HG03469 (cell line): Measurements from ENCODE around the gene LGMN.
"Not testable (repeated sequence)": the region's sequence is repeated elsewhere in the genome, so short reads cannot be mapped to it uniquely, and the experiment has no call there.

Source experiments
- ATAC-seq: cut with Tn5 transposase; IDR thresholded peaks from one replicate; pipeline ENCODE4 v1.9.1; 2021; ENCODE audit warnings: mild to moderate bottlenecking, moderate library complexity, moderate number of reproducible peaks; ENCODE audit not compliant: unreplicated experiment

Gene LGMN

DNA sequence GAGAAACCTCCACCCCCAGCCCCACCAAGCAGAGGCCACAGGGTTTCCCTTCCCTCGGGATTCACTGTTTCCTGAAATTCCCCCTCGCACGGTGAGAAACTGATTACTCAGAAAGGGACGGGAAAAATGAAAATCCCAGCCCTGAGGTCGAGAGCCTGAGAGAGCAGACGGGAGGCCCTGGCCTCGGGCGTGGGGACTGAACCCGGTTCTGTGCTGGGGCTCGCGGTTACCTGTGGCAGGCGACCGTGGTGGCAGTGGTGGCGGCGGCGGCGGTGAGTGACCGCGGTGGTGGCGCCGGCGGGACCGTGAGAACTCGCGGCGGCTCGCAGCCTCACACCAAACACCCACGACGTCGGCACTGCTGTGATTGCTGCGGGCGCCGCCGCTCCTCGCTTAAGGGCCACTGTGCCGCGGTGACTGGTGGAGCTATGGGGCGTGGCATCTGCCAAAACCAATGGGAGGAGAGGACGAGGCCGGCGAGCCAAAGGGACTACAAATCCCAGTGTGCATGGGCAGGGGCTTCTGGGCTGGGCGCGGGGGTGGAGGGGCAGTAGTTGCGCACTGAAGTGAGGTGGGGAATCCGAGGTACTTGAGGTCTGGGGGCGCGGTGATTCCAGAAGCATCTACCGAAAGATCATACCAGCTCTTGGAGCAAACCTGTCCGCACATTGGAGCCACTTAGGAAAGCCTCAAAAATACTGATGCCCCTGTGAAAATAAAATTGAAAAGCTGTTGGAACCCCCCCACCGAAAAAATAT, at the start of gene LGMN:
TSS of gene LGMN (minus strand) at position 369 of the 758 bp plus-strand sequence. CDS start 15,841 bp downstream, outside the sequence.
- ATAC-seq, result peak; percentile 51

DNA sequence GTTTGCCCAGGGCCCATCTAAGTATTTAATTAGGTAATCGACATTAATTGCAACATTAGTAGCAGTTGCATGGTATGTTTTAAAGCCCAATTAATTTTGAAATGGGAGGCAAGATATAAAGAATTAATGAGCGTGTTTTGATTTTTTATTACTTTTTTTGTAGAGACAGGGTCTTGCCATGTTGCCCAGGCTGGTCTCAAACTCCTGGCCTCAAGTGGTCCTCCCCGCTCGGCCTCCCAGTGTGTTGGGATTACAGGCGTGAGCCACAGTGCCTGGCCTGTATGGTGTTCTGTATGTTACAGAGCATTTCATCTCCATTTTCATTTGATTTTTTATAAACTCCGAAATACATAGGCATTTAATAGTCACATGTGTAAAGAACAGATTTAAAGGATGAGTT, 46.5 kb upstream of the LGMN start:
- no peak for ATAC-seq

DNA sequence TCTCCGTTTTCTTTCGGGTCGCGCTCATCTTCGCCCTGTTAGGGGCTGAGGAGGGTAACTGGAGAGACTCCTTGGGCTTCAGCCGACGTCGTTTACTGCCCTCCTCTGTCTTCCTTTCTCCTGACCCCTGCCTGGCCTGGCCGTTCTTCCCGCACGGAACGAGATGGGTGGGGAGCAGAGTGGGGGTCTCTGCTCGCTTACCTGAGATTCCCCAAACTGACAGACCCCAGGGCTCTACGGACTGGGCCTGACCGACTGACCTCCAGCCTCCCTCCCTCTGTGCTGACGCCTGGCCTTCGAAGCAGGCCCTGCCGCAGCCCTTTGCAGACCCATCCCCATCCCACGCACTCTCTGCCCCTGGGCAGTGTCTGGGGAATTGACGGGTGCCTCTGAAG, 46.1 kb upstream of the LGMN start:
- no peak for ATAC-seq

DNA sequence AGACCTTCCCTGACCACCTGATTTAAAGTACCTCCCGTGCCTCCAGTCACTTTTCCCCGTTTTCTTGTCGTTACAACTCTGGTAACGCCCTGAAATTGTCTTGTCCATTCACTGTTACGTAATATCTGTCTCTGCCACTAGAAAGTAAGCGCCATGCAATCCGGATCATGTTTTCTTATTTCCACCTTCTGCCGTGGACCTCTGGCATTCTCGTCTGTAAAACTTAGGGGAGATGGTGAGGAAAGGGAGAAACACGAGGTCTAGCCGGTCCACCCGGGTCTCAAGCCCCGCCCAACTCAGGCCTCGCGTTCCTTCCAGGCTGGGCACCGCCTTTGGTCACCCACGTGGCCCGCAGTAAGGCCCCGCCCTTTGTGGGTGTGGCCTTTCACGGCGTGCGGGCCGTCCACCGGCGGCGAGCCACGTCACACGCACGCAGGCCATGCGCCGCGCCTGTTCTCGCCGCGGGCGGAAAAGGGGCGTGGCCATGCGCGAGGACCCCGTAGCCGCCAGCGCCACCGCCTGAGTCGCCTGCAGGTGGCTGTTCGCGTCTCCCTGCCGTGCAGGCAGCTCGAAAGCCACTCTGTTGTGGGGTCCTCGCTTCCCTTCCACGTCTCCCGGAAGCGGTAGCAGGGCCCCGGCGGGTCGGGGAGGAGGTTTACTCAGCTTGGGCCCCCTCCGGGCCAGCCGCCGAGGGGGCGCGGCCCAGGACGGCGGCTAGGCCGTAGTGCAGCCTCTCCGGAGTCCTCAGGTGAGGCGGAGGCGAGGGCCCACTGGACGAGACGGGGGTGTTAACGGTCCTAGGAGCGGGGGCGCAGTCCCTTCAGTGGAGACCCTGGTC, 45.5 kb upstream of the LGMN start, which contains the start of gene GOLGA5:
TSS of gene GOLGA5 (plus strand) at position 597 of the 838 bp plus-strand sequence. CDS start 3,133 bp downstream, outside the sequence.
- peak; percentile 93 for ATAC-seq

DNA sequence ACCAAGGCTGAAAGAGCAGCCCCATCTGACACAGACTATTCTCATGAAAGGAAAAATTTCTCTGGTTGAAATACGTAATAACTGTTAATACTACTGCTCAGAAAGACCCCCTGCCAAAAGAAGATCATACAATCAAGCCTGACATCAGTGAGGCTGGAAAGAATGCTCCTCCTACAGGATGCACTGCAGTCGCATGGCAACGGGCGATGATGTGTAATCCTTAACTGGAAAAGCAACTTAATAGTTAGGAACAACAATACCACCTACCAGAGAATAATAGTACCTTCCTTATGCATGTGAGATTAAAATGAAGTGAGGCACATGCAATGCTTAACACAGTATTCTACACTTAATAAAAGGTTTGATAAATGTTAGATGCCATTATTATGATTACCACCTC, 44.5 kb upstream of the LGMN start:
- ATAC-seq, result no peak

DNA sequence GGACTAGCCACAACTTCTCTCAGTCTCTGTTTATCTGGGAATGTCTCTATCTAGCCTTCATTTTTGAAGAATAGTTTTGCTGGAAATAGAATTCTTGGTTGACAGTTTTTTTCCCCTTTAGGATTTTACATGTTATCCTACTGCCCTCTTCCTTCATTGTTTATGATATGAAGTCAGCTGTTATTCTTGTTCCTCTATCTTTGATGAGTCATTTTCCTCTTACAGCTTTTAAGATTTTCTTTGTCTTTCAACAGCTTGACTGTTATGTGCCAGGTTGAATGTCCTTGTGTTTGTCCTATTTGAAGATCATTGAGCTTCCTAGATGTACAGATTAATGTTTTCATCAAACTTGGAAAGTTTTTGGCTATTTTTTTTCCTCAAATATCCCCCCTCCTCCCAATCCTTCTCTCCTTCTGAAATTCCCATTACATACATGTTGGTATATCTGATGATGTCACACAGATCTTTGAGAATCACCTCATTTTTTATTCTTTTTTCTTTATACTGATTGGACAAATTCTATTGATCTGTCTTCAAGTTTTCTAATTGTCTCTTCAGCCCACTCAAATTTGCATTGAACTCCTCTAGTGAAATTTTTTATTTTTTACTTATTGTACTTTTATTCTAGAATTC, 41.1 kb upstream of the LGMN start:
- ATAC-seq, result no peak

DNA sequence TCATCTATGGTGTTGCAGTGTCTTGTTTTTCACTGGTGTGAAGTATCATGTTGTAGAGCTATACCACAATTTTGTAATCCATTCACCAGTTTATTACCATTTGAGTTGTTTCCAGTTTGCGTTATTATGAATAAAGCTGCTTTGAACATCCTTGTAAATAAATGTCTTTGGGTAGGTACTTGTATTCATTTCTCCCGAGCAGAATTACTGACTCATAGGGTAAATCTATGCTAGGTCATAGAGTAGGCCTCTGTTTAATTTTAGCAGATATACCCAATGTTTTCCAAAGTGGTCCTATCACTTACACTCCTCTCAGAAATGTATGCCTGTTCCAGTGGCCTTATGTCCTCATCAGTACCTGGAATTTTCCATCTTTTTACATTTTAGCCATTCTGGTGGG, 39.1 kb upstream of the LGMN start:
- ATAC-seq, result no peak

DNA sequence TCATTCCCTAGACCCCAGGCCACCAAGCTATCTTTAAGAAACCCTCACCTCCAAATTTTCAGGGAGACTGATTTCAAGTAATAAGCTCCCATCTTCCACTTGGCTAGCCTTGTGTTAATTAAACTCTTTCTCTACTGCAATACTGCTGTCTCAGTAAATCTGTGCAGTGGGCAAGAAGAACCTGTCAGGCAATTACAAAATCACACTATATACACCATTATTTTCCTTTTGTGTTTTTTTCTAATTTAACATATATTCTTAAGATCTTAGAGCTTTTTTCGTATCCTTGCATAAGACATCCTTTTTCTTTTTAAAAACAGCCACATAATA, 38.0 kb upstream of the LGMN start:
- ATAC-seq, result no peak

DNA sequence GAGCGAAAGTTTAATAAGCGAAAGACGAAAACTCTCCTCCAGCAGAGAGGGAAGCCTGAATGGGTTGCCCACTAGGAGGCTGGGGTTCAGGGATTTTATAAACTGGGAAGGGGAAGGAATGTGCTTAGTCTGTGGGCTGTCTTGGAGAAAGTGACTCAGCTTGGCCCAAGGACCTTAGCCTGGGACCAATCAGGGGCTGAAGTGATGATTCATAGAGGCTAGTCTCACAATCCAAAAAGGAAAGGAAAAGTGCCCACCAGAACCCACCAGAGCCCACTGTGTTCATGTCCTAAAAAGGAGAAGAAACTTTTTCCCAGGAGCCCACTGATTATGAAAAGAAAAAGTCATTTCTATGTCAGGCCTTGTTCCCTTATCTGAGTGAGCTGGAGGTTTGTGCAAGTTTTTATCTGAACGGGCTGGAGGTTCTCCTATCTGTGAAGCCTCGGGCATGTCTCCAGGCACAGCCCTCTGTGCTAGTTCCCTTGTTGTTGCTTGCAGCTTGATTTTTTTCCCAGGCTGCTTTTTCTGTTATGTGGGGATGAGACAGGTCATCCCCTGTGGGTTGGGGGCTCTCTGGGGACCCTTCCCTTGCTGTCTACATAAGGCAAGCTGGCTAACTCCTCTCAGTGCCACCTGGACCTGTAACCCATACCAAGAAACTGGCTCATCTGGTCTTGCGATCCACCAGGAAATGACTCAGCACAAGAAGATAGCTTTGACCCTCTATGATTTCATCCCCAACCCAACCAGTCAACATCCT, 37.4 kb upstream of the LGMN start:
- no peak for ATAC-seq

DNA sequence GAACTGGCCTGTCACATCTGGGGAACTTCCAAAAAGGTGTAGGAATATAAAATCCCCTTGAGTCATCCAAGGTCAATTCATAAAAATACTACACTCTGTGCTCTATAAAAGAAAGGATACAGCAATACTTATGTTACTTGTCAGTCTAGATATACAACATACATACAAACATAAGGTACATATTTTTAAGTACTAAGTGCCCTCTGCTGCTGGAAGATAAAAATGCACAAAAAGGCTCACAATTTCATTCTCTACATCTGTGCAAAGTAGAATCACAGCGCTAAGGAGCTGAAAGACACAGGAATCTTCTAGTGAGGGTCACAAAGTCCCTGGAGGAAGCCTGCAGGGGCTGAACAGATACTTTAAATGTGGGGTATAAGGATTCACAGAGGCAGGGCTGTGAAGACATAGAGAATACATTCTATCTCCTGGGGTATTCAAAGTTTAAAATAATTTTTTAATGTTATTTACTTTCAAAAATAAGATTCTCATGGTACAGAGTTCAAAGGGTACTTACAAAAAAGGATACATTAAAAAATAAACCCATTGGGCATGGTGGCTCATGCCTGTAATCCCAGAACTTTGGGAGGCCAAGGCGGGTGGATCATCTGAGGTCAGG, 35.5 kb upstream of the LGMN start:
- ATAC-seq, result peak; percentile 41

DNA sequence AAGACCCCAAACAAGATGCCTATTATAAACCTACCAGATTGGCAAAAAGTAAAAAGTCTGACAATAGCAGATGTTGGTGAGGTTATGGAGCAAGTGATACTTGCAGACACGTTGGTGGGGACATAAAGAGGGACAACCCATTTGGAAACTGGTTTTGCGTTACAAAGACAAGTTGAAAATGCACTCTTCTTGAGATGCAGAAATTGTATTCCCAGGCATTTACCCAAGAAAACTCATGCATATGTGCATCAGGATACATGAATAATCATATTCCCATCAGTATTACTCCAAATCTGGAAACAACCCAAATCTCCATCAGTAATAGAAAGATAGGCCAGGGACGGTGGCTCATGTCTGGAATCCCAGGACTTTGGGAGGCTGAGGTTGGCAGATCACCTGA, 32.9 kb upstream of the LGMN start:
- ATAC-seq, result no peak

DNA sequence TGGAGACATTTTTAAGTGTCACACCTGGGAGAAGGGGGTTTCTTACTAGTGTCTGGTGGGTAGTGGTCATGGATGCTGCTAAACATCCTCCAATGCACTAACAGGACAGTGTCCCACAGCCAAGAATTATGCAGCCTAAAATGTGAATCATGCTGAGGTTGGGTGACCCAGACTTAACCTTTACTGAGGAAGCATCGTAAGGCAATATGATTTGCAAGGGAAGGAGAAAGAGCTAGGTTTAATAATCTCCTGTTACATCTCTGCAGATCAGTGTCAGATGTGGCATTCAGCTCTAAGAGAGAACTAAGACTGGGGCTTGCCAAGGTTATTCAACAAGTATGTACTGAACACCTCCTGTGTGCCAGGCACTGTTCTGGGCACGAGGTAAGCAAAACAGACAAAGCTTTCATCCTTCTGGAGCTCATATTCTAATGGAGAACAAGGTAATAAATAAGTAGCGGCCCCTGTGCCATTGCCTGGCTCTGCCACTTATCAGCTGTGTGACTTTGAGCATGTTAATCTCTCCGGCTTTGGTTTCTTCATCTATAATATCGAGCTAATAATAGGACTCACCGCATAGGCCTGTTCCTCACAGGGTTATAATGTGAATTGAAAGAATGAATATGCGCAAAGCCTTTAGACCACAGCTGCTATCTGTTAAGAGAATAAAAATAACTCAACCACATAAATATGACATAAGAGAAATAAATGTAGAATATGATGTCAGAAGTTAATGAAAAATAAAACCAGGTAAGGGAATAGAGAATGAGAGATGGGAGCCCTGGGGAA, 32.2 kb upstream of the LGMN start:
- no peak for ATAC-seq

DNA sequence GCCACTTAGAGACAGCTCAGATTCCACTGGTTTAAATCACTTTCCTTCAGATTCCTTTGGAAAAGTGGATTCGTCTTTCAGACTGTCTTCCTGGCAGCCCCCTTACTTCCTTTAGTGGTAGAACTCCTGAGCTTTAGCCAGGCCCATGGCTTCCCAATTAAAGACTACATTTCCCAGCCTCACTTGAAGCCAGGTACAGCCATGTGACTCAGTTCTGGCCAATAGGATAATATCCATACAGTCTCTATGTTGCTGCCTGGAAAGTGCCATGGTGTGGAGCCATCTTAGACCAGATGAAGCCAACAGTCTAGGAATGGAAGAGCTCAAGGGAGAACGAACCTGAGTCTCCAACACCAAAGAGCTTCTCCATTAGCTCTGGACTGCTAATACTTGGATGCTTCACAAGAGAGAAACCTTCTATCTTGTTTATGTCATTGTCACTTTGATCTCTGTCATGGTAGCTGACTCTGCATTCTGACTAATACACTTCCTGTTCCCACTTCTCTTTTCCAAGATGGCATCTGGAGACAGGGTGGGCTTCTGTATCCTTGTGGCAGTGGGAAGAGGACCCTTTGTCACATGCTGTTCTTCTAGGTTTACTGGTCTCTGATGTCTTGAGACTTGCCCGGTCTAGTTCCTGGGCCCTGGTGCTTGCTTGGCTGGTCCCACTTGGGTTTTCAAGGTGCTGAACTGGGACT, 30.6 kb upstream of the LGMN start:
- not testable (repeated sequence) for ATAC-seq

DNA sequence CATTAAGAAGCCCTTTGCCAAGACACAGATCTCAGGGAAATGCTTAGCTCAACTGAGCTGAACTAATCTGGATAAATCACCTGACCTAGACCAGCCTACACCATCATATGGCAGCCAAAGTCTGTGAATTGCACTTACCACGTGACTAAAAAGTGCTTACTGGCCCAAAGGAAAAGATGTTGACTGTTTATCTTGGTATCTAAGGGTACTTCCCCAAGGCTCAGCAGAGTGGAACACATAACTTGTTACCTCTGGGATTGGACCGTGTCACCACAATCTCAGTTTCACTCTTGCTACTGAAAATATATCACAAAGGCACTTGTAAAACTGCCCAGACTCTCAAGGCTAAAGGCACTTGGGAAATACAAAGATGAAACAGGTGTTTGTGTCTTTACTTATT, 26.9 kb upstream of the LGMN start:
- ATAC-seq, result peak; percentile 87

DNA sequence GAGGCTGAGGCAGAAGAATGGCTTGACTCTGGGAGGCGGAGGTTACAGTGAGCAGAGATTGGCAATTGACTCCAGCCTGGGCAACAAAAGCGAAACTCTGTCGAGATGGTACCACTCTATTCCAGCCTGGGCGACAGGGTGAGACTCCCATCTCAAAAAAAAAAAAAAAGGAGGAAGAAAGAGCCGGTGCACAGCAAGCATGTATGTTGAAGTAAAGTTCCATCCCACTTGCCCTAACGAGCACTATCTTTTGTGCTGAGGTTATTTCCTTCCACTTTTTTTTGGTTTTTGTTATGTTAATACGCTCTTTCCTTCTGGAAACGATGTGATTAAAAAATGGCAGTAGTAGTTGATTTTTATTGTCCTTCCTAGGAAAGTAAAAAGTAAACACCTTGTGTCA, 26.1 kb upstream of the LGMN start:
- no peak for ATAC-seq

DNA sequence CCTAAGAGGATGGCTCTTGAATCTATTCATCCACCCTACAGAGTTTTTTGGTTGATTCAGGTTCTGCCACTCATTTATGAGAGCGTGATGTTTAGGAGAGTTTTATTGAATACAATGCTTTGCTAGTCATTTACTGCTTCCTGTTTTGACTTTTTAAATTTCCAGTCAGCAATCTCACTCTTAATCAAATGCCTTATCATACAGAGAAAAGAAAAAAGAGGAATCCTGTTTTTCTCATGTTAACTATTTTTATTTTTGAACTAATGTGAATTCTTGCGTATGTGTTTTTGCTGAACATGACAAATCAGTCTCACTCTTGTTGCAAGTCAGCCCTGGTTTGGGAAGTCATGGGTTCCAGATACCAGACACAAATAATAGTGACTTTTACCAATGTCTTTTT, 22.1 kb upstream of the LGMN start:
- no peak for ATAC-seq

DNA sequence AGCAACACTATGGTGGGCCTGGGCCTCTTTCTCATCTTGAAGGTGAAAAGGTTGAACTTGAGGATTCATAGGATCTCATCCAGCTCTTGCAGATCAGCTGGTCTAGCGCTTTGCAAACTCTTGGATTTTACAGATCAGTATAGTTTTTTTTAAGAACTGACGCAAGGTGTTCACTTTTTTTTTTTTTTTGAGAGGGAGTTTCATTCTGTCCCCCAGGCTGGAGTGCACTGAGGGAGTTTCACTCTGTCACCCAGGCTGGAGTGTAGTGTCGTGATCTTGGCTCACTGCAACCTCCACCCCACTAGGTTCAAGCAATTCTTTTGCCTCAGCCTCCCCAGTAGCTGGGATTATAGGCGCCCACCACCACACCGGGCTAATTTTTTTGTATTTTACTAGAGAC, 20.4 kb upstream of the LGMN start:
- ATAC-seq, result no peak

DNA sequence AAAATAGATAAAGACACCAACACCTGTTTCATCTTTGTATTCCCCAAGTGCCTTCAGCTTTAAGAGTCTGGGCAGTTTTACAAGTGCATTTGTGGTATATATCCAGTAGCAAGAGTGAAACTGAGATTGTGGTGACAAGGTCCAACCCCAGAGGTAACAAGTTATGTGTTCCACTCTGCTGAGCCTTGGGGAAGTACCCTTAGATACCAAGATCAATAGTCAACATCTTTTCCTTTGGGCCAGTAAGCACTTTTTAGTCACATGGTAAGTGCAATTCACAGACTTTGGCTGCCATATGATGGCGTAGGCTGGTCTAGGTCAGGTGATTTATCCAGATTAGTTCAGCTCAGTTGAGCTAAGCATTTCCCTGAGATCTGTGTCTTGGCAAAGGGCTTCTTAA, 19.8 kb upstream of the LGMN start:
- peak; percentile 82 for ATAC-seq
